SK-N-SH treated with all-trans-retinoic acid at 6 μM for 48 hours (cell line): ENCODE data around the gene CDK10.

ENCODE experiments used
- ARNTL ChIP-seq: fragments of 450-650 bp; formaldehyde crosslinking; IDR thresholded peaks from 2 replicates; pipeline ENCODE4 v1.5.0; 2020; ENCODE audit warnings: low read depth, mild to moderate bottlenecking, moderate library complexity, borderline replicate concordance
- CSDC2 ChIP-seq: fragments of 250-450 bp; sonication (Bioruptor Pico); IDR thresholded peaks from 2 replicates; pipeline ENCODE4 v1.5.0; 2020; ENCODE audit warnings: mild to moderate bottlenecking, moderate library complexity
- CSRNP3 ChIP-seq: fragments of 250-450 bp; sonication (Bioruptor Pico); IDR thresholded peaks from 2 replicates; pipeline ENCODE4 v1.5.1; 2021; ENCODE audit warnings: mild to moderate bottlenecking, moderate library complexity
- GLIS3 ChIP-seq: fragments of 250-450 bp; sonication (Bioruptor Pico); IDR thresholded peaks from 2 replicates; pipeline ENCODE4 v1.5.0; 2020; ENCODE audit warnings: mild to moderate bottlenecking, moderate library complexity
- OSR1 ChIP-seq: fragments of 250-450 bp; sonication (Bioruptor Pico); IDR thresholded peaks from 2 replicates; pipeline ENCODE4 v1.8.0; 2022; ENCODE audit warnings: moderate library complexity, mild to moderate bottlenecking, inconsistent platforms
- PATZ1 ChIP-seq: fragments of 250-450 bp; sonication (Bioruptor Pico); IDR thresholded peaks from 2 replicates; pipeline ENCODE4 v1.8.0; 2020; ENCODE audit warnings: mild to moderate bottlenecking, moderate library complexity, borderline replicate concordance
- SNAI2 ChIP-seq: fragments of 250-450 bp; sonication (Bioruptor Pico); IDR thresholded peaks from 2 replicates; pipeline ENCODE4 v1.5.0; 2020; ENCODE audit warnings: mild to moderate bottlenecking, moderate library complexity
- TCF4 ChIP-seq: fragments of 250-450 bp; sonication (Bioruptor Pico); IDR thresholded peaks from 2 replicates; pipeline ENCODE4 v1.8.0; 2021; ENCODE audit warnings: mild to moderate bottlenecking, moderate library complexity, borderline replicate concordance
- ZFP3 ChIP-seq: fragments of 250-450 bp; sonication (Bioruptor Pico); IDR thresholded peaks from 2 replicates; pipeline ENCODE4 v1.5.0; 2020; ENCODE audit warnings: mild to moderate bottlenecking, moderate library complexity
- ZFP30 ChIP-seq: fragments of 450-650 bp; formaldehyde crosslinking; IDR thresholded peaks from 2 replicates; pipeline ENCODE4 v1.5.0; 2022; ENCODE audit warnings: mild to moderate bottlenecking, moderate library complexity
- TF ChIP-seq, protein P1 (sequence below): fragments of 250-450 bp; sonication (Bioruptor Pico); IDR thresholded peaks from 2 replicates; pipeline ENCODE4 v1.5.1; 2020; ENCODE audit warnings: low read depth, mild to moderate bottlenecking, moderate library complexity

DNA sequence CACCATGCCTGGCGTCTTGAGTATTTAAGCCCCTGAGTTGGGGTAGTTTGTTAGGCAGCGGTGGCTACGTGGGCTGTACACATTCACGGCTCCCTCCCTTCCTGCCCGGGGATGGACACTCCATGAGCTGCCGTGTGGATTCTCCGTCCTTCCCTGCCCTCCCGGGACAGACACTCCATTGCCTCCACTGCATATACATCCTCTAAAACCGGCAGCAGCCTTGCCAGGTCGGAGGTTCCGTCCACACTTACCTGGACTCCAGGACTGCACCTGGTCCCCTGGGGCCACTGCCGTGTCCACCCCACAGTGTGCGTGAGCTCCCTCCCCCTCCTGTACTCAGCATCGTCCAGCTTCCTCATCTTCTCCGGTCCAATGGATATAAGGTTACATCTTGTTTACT is 18.5 kb downstream of the CDK10 start:
- TF ChIP-seq GLIS3 (CRISPR knock-in tag) (no peak), PATZ1 (CRISPR knock-in tag) (no peak), ZFP30 (CRISPR knock-in tag) (no peak), ZFP3 (CRISPR knock-in tag) (no peak), OSR1 (CRISPR knock-in tag) (no peak), CSDC2 (CRISPR knock-in tag) (no peak), CSRNP3 (CRISPR knock-in tag) (no peak), ARNTL (CRISPR knock-in tag) (no peak), TCF4 (CRISPR knock-in tag) (no peak), SNAI2 (no peak)
- TF ChIP-seq, protein P1, sequence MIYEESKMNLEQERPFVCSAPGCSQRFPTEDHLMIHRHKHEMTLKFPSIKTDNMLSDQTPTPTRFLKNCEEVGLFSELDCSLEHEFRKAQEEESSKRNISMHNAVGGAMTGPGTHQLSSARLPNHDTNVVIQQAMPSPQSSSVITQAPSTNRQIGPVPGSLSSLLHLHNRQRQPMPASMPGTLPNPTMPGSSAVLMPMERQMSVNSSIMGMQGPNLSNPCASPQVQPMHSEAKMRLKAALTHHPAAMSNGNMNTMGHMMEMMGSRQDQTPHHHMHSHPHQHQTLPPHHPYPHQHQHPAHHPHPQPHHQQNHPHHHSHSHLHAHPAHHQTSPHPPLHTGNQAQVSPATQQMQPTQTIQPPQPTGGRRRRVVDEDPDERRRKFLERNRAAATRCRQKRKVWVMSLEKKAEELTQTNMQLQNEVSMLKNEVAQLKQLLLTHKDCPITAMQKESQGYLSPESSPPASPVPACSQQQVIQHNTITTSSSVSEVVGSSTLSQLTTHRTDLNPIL (CRISPR knock-in tag): no peak
